HG03175 (cell line): ENCODE results near the gene IL12RB1.
"Not testable (repeated sequence)": the region's sequence is repeated elsewhere in the genome, so short reads cannot be mapped to it uniquely, and the experiment has no call there.

Experiments
- ATAC-seq: cut with Tn5 transposase; IDR thresholded peaks from one replicate; pipeline ENCODE4 v1.9.1; 2021; ENCODE audit warnings: mild to moderate bottlenecking, moderate library complexity; ENCODE audit not compliant: unreplicated experiment

Gene IL12RB1

GRCh38 chr19:18090545-18091216 is 3.9 kb upstream of the IL12RB1 start:
- ATAC-seq: no peak

GRCh38 chr19:18089726-18090125 is 3.0 kb upstream of the IL12RB1 start:
- no peak for ATAC-seq

- ATAC-seq: not testable (repeated sequence)
Measured at GRCh38 chr19:18089096-18089541, 2.4 kb upstream of the IL12RB1 start.

GRCh38 chr19:18085702-18086457 is 854 bp downstream of the IL12RB1 start:
- no peak for ATAC-seq

GRCh38 chr19:18083929-18084684 is 2.6 kb downstream of the IL12RB1 start:
- ATAC-seq: no peak

GRCh38 chr19:18074192-18074591 is 12.5 kb downstream of the IL12RB1 start:
- ATAC-seq: no peak

GRCh38 chr19:18073197-18073596 is 13.5 kb downstream of the IL12RB1 start:
- no peak for ATAC-seq

GRCh38 chr19:18072335-18072734 is 14.4 kb downstream of the IL12RB1 start:
- ATAC-seq: no peak

GRCh38 chr19:18070181-18070580 is 16.6 kb downstream of the IL12RB1 start:
- ATAC-seq: no peak

GRCh38 chr19:18069383-18069782 is 17.4 kb downstream of the IL12RB1 start:
- ATAC-seq: no peak

- ATAC-seq: no peak
Measured at GRCh38 chr19:18068395-18068794, 18.3 kb downstream of the IL12RB1 start.

- no peak for ATAC-seq
Measured at GRCh38 chr19:18065173-18065495, 21.6 kb downstream of the IL12RB1 start.

GRCh38 chr19:18063463-18063862 is 23.3 kb downstream of the IL12RB1 start:
- ATAC-seq: no peak

GRCh38 chr19:18062028-18062427 is 24.7 kb downstream of the IL12RB1 start:
- no peak for ATAC-seq

- no peak for ATAC-seq
Measured at GRCh38 chr19:18060472-18060871, 26.3 kb downstream of the IL12RB1 start.

- ATAC-seq: no peak
Measured at GRCh38 chr19:18059902-18060301, 26.8 kb downstream of the IL12RB1 start.

- ATAC-seq: no peak
Measured at GRCh38 chr19:18059297-18059696, 27.4 kb downstream of the IL12RB1 start.

GRCh38 chr19:18058208-18059009 is 28.3 kb downstream of the IL12RB1 start:
- ATAC-seq: no peak

GRCh38 chr19:18057557-18057956 is 29.2 kb downstream of the IL12RB1 start:
- no peak for ATAC-seq

GRCh38 chr19:18055967-18056366 is 30.8 kb downstream of the IL12RB1 start:
- ATAC-seq: no peak
